Small intestine (tissue), 7 donors: Measurements from ENCODE around the gene DSCAML1. TPM values are rescaled to one million over a fixed set of nuclear protein-coding genes. Genes with fewer than 3 reads are reported as not detected.

Experiments used
- DNase-seq, 2 donors: peaks; one replicate each; pipeline versions ENCODE4 v3.0.0 to v3.0.0-alpha.2; 2013
- FAIRE-seq: peaks from 2 replicates; lab custom pipeline; 2012; peaks lifted over from hg19 to GRCh38; lab: Jason Lieb, UNC
- H3K27ac ChIP-seq, 3 donors: one replicate each; pipeline ENCODE4 v1.5.1; 2013; ENCODE audit warnings: low read length in 2 of 3, mild to moderate bottlenecking in 2 of 3, control low read depth in 1 of 3, inconsistent platforms in 1 of 3, low read depth in 1 of 3, moderate library complexity in 1 of 3
- H3K27me3 ChIP-seq, 3 donors: one replicate each; pipeline ENCODE4 v1.6.1; 2013; ENCODE audit warnings: low read length in 3 of 3, inconsistent platforms in 1 of 3; ENCODE audit not compliant: control insufficient read depth in 3 of 3, insufficient read depth in 3 of 3
- H3K36me3 ChIP-seq, 3 donors: one replicate each; pipeline ENCODE4 v1.6.1; 2013; ENCODE audit warnings: low read length in 3 of 3, inconsistent platforms in 1 of 3, low read depth in 1 of 3, mild to moderate bottlenecking in 1 of 3, moderate library complexity in 1 of 3; ENCODE audit not compliant: control insufficient read depth in 3 of 3, insufficient read depth in 2 of 3
- H3K4me1 ChIP-seq, 3 donors: one replicate each; pipeline ENCODE4 v1.6.1; 2013; ENCODE audit warnings: low read length in 2 of 3, inconsistent platforms in 1 of 3, low read depth in 1 of 3, mild to moderate bottlenecking in 1 of 3, moderate library complexity in 1 of 3; ENCODE audit not compliant: control insufficient read depth in 3 of 3, insufficient read depth in 2 of 3
- H3K4me3 ChIP-seq, 3 donors: one replicate each; pipeline ENCODE4 v1.5.1; 2013; ENCODE audit warnings: low read length in 3 of 3, control low read depth in 1 of 3, inconsistent platforms in 1 of 3, low read depth in 1 of 3, mild to moderate bottlenecking in 1 of 3, moderate library complexity in 1 of 3
- H3K9me3 ChIP-seq, 2 donors: one replicate each; pipeline ENCODE4 v1.6.1; 2013; ENCODE audit warnings: low read depth in 1 of 2, low read length in 1 of 2; ENCODE audit not compliant: control insufficient read depth in 2 of 2, insufficient read depth in 1 of 2
- WGBS, 3 donors: extraction: QIAGEN DNeasy Blood & Tissue Kit; methylation state at CpG; one replicate each; pipeline ENCODE4 v1.1.7; 2013; 5-methylcytosine and 5-hydroxymethylcytosine counted together
- polyA plus RNA-seq, 4 donors: library from polyadenylated mRNA; stranded (reverse) in 3 of 4; unstranded in 1 of 4; fragments of 200-250 nt in 3 of 4; fragments of 120-200 nt in 1 of 4; gene quantifications; one replicate each; pipeline versions ENCODE4 v1.2.1 to v1.2.3, GENCODE V29; 2013
- donor health status: healthy with polysubstance abuse.
- donor health status: control.
- donor health status: control.
- donor health status: Bipolar disorder and iron deficiency.
- donor health status: healthy.

The DSCAML1 gene
- polyA plus RNA-seq, 4 donors, result under 0.01 to 3.3 (median 0.22) TPM; not detected in 1

DNA sequence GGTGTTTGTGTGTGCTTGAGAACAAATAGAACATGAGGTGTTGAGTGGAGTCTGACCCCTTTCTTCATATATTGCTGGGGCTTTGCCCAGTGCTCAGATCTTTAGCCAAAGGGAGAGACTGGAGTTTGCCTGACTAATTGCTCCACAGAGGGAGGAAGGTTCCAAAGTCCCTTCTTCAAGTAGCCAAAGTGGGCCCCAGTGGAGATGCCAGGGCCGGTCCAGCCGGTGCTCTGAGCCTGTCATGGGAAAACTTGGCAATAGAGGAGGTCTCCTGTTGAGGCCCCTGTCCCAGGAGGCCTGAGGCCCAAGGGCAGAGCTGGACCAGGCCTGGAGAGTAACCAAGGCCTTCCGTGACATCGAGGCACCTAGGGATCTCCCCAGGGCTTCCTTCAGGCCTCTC lies 112.3 kb downstream of the DSCAML1 start:
- H3K27ac ChIP-seq, result peak overlapping the region in 1 of 3 donors; percentile 88
- no peak overlapping the region for H3K4me3 ChIP-seq
- no peak for FAIRE-seq
- H3K36me3 ChIP-seq, result peaks cover 0 to 14% (median 0%) of the 10 kb centered on the region in 3 donors
- peak; percentile 91 to 92 for DNase-seq
- WGBS, 3 donors, result 16 to 58% (median 33%) methylated on average over 4 of the region's 4 CpGs
- peaks cover 0 to 76% (median 15%) of the 10 kb centered on the region in 3 donors for H3K4me1 ChIP-seq
- no peaks in the 10 kb centered on the region for H3K9me3 ChIP-seq
- no peaks in the 10 kb centered on the region for H3K27me3 ChIP-seq

DNA sequence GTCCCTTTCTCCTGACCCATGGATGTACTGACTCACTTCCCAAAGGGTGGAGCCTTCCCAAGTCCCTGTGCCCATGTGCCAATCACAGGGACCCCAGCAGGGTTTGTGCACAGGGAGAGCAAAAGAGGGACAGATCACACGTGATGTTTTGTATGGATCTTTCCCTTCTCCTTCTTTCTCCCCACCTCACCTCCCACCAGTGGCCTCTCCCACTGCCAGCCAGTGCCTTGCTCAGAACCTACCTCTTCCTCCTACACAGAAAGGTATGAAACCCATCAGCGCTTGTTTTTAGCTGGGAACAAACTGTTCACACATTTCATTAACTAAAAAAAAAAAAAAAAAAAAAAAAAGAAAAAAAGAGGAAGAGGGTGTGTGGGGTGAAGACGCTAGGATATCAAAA lies 112.9 kb downstream of the DSCAML1 start:
- H3K4me3 ChIP-seq, result no peak overlapping the region
- H3K9me3 ChIP-seq, result no peaks in the 10 kb centered on the region
- H3K27me3 ChIP-seq, result no peaks in the 10 kb centered on the region
- H3K4me1 ChIP-seq, result peaks cover 0 to 81% (median 20%) of the 10 kb centered on the region in 3 donors
- FAIRE-seq (no peak), DNase-seq (peak in 1 of 2 donors; percentile 32)
- peaks cover 0 to 14% (median 0%) of the 10 kb centered on the region in 3 donors for H3K36me3 ChIP-seq
- peak overlapping the region in 1 of 3 donors; percentile 88 for H3K27ac ChIP-seq
- WGBS, 3 donors, result 11 to 66% (median 36%) methylated on average over 3 of the region's 3 CpGs

DNA sequence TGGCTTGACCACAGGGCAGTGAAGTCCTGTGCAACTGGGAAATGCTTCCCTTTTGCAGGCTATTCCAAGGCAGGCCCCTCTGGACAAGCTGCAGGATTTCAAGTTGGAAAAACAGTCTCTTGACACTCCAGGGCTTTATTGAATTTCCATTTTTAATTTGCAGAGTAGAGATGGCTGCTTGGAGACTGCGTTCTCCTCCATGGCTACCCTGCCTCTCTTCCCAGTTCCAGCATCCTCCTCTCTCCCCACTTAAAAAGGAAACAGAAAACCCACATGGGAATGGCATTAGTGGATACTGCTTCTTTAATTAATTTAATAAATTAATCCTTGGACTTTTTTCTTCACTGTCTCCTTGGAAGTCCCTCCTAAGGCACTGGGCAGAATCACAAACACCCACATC lies 115.6 kb downstream of the DSCAML1 start:
- H3K27ac ChIP-seq, result no peak overlapping the region
- peaks cover 0 to 2% (median 0%) of the 10 kb centered on the region in 3 donors for H3K27me3 ChIP-seq
- H3K4me3 ChIP-seq, result no peak overlapping the region
- FAIRE-seq (no peak), DNase-seq (no peak)
- peaks cover 3 to 88% (median 20%) of the 10 kb centered on the region in 3 donors for H3K4me1 ChIP-seq
- 90 to 94% (median 93%) methylated on average over 1 of the region's 1 CpG for WGBS, 3 donors
- peaks cover 0 to 14% (median 0%) of the 10 kb centered on the region in 3 donors for H3K36me3 ChIP-seq
- no peaks in the 10 kb centered on the region for H3K9me3 ChIP-seq

DNA sequence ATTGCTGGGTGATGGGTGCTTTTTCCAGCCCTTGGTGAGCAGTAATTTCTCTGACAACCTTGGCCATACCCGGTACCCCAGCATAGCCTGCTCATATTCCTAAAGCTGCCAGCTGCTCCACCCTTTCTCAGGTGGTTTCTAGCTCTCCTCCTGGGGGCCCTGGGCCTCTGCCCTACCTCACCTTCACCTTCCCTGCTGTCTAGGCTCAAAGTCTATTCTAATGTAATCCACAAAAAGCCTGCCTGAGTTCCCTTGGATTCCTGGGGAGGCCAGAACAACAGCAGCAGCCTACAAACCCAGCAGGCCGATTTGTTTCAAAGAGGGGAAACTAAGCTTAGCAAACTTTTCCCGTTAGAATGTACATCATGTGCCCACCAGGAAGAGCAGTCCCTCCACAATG lies 117.6 kb downstream of the DSCAML1 start:
- Histone ChIP-seq H3K36me3 (peaks cover 0 to 9% (median 0%) of the 10 kb centered on the region in 3 donors), H3K9me3 (no peaks in the 10 kb centered on the region), H3K4me1 (peaks cover 3 to 68% (median 9%) of the 10 kb centered on the region in 3 donors), H3K4me3 (no peak overlapping the region), H3K27ac (peak overlapping the region in 1 of 3 donors; percentile 84), H3K27me3 (peaks cover 0 to 2% (median 0%) of the 10 kb centered on the region in 3 donors)
- WGBS, 3 donors, result 19 to 64% (median 41%) methylated on average over 3 of the region's 3 CpGs
- DNase-seq, result peak; percentile 64 to 89
- no peak for FAIRE-seq

DNA sequence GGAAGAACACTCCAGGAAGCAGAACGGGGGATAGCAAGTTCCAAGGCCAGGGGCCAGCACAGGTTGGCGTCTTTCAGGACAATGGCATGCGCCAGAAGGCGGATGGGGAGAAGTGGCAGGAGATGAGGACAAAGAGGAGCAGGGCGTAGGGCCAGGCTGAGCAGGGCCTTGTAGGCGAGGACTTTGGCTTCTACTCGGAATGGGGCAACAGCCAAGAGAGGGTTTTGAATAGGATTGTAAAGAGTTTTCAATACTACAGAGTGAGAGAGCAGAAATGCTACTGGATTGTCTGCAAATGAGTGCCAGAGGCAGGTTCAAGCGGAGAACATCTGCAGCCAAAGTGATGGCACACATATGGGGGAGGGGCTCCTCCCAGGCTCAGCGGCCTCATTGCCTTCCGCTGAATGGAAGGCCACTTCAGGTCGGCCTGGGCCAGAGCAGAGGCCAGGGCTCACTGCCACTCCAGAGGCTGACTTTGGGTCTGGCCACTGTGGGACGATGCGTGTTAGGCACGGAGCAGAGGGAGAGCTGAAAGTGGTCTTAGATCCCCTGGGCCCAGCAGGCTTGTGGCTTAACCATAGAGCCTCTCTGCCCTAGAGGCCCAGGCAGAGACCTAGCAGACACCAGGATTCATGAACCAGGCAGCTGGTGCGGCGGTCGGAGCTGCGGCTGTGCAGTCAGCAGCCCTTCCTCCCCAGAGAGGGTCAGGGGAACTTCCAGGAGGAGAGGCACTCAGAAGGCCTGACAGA lies 118.2 kb downstream of the DSCAML1 start:
- Histone ChIP-seq H3K27ac (peak overlapping the region in 1 of 3 donors; percentile 84), H3K27me3 (peaks cover 0 to 2% (median 0%) of the 10 kb centered on the region in 3 donors), H3K9me3 (no peaks in the 10 kb centered on the region), H3K36me3 (peaks cover 0 to 11% (median 0%) of the 10 kb centered on the region in 3 donors), H3K4me1 (peaks cover 3 to 62% (median 7%) of the 10 kb centered on the region in 3 donors), H3K4me3 (no peak overlapping the region)
- FAIRE-seq (no peak), DNase-seq (peak; percentile 60 to 71)
- WGBS, 3 donors, result 42 to 72% (median 48%) methylated on average over 18 of the region's 18 CpGs

DNA sequence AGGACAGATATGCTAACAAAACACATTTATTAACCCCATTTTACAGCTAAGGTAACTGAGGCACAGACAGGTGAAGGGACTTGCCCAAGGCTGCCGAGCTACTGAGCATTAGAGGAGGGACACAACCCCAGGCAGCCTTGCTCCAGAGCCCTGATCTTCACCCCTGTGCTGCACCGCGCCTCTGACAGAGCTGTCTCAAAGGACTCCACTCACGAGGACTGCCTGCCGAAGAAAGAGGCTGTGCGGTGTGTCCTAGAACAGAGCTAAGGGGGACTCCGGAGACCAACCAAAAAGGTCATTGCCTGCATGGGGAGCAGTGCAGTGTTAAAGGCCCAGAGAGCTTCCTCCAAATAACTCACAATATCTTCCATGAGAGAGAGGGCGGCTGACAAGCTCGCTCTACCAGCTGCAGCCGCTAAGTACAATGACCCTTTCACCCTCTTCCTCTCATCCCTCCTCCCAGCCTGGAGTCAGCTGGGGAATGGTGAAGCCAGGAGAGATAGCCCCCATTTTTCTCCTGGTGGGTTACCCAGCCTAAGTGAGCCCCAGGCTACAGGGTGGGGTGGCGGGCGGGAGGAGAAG lies 119.2 kb downstream of the DSCAML1 start:
- no peaks in the 10 kb centered on the region for H3K9me3 ChIP-seq
- FAIRE-seq (no peak), DNase-seq (peak in 1 of 2 donors; percentile 28)
- peak overlapping the region in 1 of 3 donors; percentile 84 for H3K27ac ChIP-seq
- H3K4me1 ChIP-seq, result peaks cover 3 to 52% (median 7%) of the 10 kb centered on the region in 3 donors
- H3K4me3 ChIP-seq, result no peak overlapping the region
- peaks cover 0 to 15% (median 0%) of the 10 kb centered on the region in 3 donors for H3K36me3 ChIP-seq
- H3K27me3 ChIP-seq, result peaks cover 0 to 2% (median 0%) of the 10 kb centered on the region in 3 donors
- WGBS, 3 donors, result 64 to 73% (median 65%) methylated on average over 12 of the region's 12 CpGs

DNA sequence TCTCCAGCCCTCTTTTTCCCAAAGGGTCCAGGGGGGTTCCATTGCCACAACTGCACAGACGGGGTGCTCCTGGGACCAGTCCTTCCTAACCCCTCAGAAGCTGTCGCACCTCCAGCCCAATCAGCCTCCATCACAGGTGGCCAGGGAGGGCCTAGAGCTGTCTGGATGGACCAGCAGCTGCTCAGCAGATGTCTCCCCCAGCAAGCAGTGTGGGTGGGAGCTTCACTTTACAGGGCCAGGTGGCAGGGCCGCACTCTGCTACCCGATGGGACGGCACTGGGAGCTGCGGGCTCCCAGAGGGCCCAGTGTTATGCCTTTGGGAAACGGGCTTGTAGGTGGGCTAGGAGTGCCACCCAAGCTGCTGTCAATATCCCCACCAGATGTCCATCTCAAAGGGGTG lies 120.5 kb downstream of the DSCAML1 start:
- peaks cover 0 to 2% (median 0%) of the 10 kb centered on the region in 3 donors for H3K27me3 ChIP-seq
- FAIRE-seq, result no peak
- H3K4me3 ChIP-seq, result no peak overlapping the region

DNA sequence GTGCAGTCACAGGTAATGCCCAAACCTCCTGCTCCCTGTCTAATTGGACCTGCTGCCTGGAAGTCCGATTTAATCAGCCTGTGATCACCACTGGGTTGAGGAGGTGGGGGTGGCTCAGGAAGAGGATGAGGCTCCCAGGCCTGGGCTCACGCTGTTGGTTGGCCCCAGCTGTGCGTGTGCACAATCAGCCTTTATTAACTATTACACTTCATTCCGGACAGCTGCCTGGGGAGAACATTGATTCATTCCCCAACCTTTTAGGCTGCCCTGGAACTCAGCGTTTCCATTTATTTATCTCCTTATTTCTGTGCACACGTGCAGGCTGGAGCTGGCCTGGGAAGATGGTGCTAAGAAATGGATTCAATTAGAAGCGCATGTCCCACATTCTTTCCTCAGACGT lies 123.4 kb downstream of the DSCAML1 start:
- DNase-seq, result no peak
- H3K27ac ChIP-seq, result no peak overlapping the region
- peaks cover 0 to 2% (median 0%) of the 10 kb centered on the region in 3 donors for H3K27me3 ChIP-seq
- no peaks in the 10 kb centered on the region for H3K9me3 ChIP-seq
- H3K36me3 ChIP-seq, result peaks cover 0 to 9% (median 0%) of the 10 kb centered on the region in 3 donors
- 62 to 64% (median 63%) methylated on average over 8 of the region's 8 CpGs for WGBS, 3 donors
- no peak for FAIRE-seq
- H3K4me3 ChIP-seq, result no peak overlapping the region
- H3K4me1 ChIP-seq, result peaks cover 0 to 14% (median 0%) of the 10 kb centered on the region in 3 donors

More for the DNA sequence above, 120.5 kb downstream of the DSCAML1 start:
- H3K27ac ChIP-seq, result no peak overlapping the region
- H3K36me3 ChIP-seq, result peaks cover 0 to 12% (median 0%) of the 10 kb centered on the region in 3 donors
- H3K4me1 ChIP-seq, result peaks cover 3 to 42% (median 7%) of the 10 kb centered on the region in 3 donors
- DNase-seq, result no peak
- whole genome bisulfite sequencing, 3 donors, result 89 to 95% (median 90%) methylated on average over 7 of the region's 7 CpGs
- no peaks in the 10 kb centered on the region for H3K9me3 ChIP-seq
